Coronary artery (tissue), 2 donors: ENCODE measurements around the gene TSPAN11.

Source experiments
- DNase-seq: peaks from one replicate; pipeline ENCODE4 v3.0.0-alpha.2; 2017; ENCODE audit warnings: low spot score
- H3K27ac ChIP-seq, 2 donors: fragments of 200-600 bp; sonication (generic); one replicate each; pipeline ENCODE4 v1.5.1; 2016 to 2019
- H3K4me3 ChIP-seq: fragments of 200-600 bp; sonication (generic); 2 replicates; pipeline ENCODE4 v1.5.1; 2016; ENCODE audit warnings: mild to moderate bottlenecking, moderate library complexity
- TF ChIP-seq, protein P1 (sequence below): fragments of 200-600 bp; sonication (generic); IDR thresholded peaks from one replicate; pipeline ENCODE4 v1.5.1; 2019; ENCODE audit warnings: antibody characterized with exemption

Gene TSPAN11

DNA sequence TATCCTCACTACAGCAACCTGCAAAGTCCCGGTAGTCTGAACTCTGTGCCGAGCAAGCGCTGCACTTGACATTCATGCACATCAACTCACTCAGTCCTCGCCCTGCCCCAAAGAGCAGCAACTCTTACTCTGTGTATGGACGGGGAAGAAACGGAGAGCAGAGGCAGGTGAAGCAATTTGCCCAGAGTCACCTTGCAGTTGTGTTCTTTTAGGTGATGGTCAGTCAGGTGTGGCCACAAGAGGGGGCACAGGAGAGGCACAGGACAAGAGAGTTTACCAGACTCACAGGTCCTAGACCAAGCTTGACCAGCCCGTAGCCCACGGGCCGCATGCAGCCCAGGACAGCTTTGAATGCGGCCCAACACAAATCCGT, 39.1 kb downstream of the TSPAN11 start:
- no peak for DNase-seq
- H3K27ac ChIP-seq = no peak overlapping the region
- H3K4me3 ChIP-seq = no peak overlapping the region
- TF ChIP-seq, protein P1, sequence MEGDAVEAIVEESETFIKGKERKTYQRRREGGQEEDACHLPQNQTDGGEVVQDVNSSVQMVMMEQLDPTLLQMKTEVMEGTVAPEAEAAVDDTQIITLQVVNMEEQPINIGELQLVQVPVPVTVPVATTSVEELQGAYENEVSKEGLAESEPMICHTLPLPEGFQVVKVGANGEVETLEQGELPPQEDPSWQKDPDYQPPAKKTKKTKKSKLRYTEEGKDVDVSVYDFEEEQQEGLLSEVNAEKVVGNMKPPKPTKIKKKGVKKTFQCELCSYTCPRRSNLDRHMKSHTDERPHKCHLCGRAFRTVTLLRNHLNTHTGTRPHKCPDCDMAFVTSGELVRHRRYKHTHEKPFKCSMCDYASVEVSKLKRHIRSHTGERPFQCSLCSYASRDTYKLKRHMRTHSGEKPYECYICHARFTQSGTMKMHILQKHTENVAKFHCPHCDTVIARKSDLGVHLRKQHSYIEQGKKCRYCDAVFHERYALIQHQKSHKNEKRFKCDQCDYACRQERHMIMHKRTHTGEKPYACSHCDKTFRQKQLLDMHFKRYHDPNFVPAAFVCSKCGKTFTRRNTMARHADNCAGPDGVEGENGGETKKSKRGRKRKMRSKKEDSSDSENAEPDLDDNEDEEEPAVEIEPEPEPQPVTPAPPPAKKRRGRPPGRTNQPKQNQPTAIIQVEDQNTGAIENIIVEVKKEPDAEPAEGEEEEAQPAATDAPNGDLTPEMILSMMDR = no peak

DNA sequence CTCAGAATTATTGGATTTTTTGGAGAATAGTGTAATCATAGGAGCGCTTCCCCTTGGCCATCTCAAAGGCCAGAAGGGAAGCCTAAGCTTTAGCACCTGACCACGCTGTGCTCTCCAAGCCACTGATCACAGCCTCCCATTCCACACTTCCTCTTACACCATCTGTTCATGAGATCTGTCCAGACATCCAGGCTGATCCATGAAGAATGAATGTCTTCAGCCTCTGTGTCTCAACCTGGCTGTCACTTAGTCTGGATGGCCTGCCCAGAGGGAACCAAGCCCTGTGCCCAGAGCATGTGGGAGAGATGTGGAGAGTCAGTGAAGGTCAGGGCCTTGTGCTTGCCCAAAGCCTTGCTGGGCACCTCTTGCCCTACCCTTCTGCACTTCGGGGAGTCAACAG, 40.5 kb downstream of the TSPAN11 start:
- Histone ChIP-seq H3K4me3 (no peak overlapping the region), H3K27ac (no peak overlapping the region)
- no peak for DNase-seq
- TF ChIP-seq, protein P1 = no peak

DNA sequence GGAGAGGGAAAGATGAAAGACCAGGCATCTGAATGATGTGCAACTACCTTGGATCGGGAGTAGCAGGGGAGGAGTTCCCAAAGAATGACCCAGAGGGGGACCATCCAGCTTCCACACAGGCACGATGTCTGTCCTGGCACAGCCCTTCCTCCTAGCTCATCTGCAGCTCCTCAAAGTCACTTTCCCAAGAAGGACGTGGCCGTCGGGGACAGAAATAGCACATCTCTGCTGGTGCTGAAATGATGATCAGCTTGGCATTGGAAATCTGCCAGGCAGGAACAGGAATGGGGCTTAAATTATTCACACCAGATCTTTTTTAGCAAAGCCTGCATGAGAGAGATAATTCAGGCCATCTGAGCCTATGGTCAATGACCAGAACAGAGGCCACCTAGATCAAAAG, 41.7 kb downstream of the TSPAN11 start:
- Histone ChIP-seq H3K27ac (no peak overlapping the region), H3K4me3 (no peak overlapping the region)
- TF ChIP-seq, protein P1 = no peak
- DNase-seq = no peak

DNA sequence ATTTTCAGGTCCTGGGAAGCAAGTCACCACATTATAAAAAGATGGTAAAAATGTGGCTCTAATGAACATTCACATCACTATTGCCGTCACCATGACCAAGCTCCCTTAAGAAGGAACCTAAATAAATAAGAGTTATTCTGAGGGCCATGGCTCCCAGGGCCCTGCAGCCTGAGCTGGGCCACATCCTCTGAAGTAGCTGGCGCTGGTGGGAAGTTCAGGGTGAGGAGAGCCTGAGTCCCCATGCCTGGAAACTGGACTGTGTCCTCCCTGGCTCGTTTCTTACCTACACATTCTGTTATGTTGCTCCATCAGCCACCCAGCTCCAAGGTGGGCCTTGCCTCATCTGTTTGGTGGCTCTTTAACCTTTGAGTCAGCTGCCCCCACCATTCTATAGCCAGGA, 42.5 kb downstream of the TSPAN11 start:
- DNase-seq = no peak
- Histone ChIP-seq H3K27ac (no peak overlapping the region), H3K4me3 (no peak overlapping the region)
- TF ChIP-seq, protein P1 = no peak

DNA sequence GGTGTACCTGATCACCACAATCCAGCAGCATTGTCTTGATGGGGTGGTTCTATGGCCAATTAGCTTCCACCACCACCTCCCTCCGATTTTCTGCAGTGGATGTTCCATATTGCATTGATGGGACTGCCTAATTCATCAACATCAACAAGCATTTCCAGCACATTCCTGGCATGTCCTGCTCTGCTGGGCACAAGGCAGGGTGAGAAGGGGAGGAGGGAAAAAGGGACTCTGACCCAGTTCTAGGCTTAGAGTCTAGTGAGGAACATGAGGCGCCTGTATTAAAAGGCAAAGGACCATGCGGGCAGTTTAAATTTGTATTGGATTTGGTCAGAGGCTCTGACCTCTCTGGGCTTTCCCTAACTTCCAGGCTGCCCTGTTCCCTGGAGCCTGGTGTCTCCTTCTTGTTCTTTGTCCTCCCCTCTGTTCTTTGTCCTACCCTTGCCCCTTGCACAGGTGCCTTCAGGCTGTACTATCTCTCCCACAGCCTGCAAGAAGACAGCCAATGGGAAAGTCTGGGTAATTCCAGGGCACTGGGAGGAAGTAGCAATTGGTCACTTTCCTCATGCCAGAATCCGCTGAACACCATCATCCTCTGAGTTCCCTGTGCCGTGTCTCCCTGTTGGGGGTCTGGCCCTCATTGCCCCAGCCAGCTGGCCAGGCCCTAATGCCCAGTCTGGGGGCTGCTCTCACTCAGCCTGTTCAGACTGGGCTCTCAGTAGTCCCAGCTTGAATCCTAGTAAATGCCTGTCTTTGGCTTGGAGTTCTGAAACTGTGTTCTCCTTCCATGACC, 43.3 kb downstream of the TSPAN11 start:
- TF ChIP-seq, protein P1 = no peak
- Histone ChIP-seq H3K27ac (no peak overlapping the region), H3K4me3 (no peak overlapping the region)
- no peak for DNase-seq

DNA sequence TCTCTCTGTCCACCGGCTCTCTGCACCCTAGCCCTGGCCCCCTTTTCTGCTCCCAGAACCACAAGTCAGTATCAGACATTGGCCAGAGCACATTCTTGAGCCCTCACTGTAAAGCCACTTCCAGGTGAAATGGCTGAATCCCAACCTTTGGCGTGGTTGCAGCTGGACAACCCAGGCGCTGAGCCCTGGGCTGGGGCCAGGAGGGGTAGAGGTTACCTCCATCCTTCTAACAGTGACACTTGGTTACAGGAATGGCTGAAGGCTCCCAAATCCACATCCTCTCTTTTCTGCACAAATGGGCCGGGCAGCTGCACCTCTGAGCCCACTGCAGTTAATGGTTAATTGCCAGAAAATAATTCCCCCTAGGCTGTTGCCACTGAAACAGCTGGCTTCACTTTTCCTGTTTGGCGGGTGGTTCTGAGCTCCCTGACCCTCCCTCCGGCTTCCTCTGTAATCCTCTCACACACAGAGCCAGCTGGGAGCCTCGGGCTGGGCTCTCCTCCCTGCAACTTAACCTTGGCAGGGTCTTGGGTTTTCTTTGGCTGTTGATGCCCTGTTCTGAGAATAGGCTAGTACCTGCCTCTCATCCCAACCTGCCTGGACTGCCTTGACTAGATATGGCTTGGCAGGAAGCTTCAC, 44.1 kb downstream of the TSPAN11 start:
- no peak for DNase-seq
- TF ChIP-seq, protein P1 = no peak
- no peak overlapping the region for H3K4me3 ChIP-seq
- H3K27ac ChIP-seq = no peak overlapping the region

DNA sequence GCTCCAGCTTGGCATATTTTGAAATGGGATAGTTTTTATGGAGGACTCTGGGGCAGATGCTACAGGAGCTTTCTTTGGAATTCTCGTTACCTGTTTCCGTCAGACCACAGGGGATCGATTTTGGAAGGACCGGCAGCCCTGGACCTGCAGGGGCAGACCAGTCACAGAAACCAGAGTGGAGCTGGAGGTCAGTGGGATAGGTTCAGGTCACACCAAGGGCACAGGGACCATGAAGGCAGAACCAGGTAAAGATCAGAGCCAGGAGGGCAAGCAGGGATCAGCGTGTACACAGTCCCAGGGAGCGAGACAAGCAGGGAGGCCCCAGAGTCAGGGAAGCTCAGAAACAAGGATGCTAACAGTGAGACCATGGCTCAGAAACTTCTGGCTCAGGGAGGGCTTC, 45.5 kb downstream of the TSPAN11 start:
- no peak overlapping the region for H3K27ac ChIP-seq
- DNase-seq = no peak
- H3K4me3 ChIP-seq = no peak overlapping the region
- TF ChIP-seq, protein P1 = no peak
